Uterus (tissue), 2 donors: ENCODE data around the gene TTLL3.

Source experiments
- CTCF ChIP-seq, 4 experiments: fragments of 200-600 bp in 2 of 4; fragments of 450-650 bp in 2 of 4; sonication (generic) in 2 of 4; IDR thresholded peaks; one replicate each; pipeline ENCODE4 v1.5.1; 2016 to 2019; ENCODE audit warnings: antibody characterized with exemption in 4 of 4, mild to moderate bottlenecking in 2 of 4, moderate library complexity in 1 of 4
- POLR2A ChIP-seq, 2 donors: fragments of 450-650 bp; IDR thresholded peaks; one replicate each; pipeline ENCODE4 v1.6.1; 2016; ENCODE audit warnings: antibody characterized with exemption in 2 of 2, mild to moderate bottlenecking in 1 of 2, moderate library complexity in 1 of 2

- TF ChIP-seq POLR2A (IDR thresholded peaks at IDR 0.05), result no peak
- TF ChIP-seq CTCF (IDR thresholded peaks at IDR 0.05), result no peak
Measured at GRCh38 chr3:9876991-9877390, 66.9 kb downstream of the TTLL3 start.
